ENCODE measurements around the gene TBC1D17. TPM values are rescaled to one million over a fixed set of nuclear protein-coding genes. Genes with fewer than 3 reads are reported as not detected.

Gene TBC1D17
- total and polyA plus RNA-seq, 5 experiments from 2014 or later = 8.1 to 94.0 (median 17.7) TPM

GRCh38 chr19:49873129-49873521 is 4.4 kb upstream of the TBC1D17 start:
- Mint-ChIP-seq H3K36me3 (peaks cover 0 to 6% (median 0%) of the 10 kb centered on the region in 3 donors), H3K9me3 (peaks cover 0 to 2% (median 0%) of the 10 kb centered on the region in 9 donors), H3K4me1 (peaks cover 12 to 36% (median 27%) of the 10 kb centered on the region in 4 donors), H3K4me3 (no peak overlapping the region), H3K27ac (no peak overlapping the region), H3K27me3 (no peaks in the 10 kb centered on the region)
- ATAC-seq = no peak
- no peak for DNase-seq
- POLR2A ChIA-PET = no interaction called here

- Mint-ChIP-seq H3K4me1 (peaks cover 15 to 36% (median 29%) of the 10 kb centered on the region in 4 donors), H3K9me3 (no peaks in the 10 kb centered on the region), H3K4me3 (peak overlapping the region in 3 of 10 donors; percentile 33 to 87 (median 36)), H3K27ac (peak overlapping the region in 2 of 10 donors; percentile 17 to 64), H3K36me3 (peaks cover 0 to 7% (median 0%) of the 10 kb centered on the region in 3 donors), H3K27me3 (no peaks in the 10 kb centered on the region)
- no peak for DNase-seq
- POLR2A ChIA-PET = interaction anchor here (0.5 to 5.2 kb wide), 4 partner anchors 9 to 1549 kb away, joined by 3 to 53 read pairs (median 4); partner anchors contain the start of gene PTOV1
- no peak for ATAC-seq
Measured at GRCh38 chr19:49873834-49874233, 3.7 kb upstream of the TBC1D17 start.

- no peak for ATAC-seq
- no peaks in the 10 kb centered on the region for H3K27me3 Mint-ChIP-seq
- POLR2A ChIA-PET = interaction anchor here (1.1 to 5.2 kb wide), 5 partner anchors 13 to 233 kb away, joined by 3 to 53 read pairs (median 4); partner anchors contain the start of genes PRMT1, PTOV1, RRAS and SCAF1
- no peak for DNase-seq
- peak overlapping the region in 6 of 10 donors; percentile 28 to 87 (median 56) for H3K4me3 Mint-ChIP-seq
- no peaks in the 10 kb centered on the region for H3K9me3 Mint-ChIP-seq
- peaks cover 19 to 43% (median 34%) of the 10 kb centered on the region in 4 donors for H3K4me1 Mint-ChIP-seq
- peaks cover 0 to 11% (median 0%) of the 10 kb centered on the region in 3 donors for H3K36me3 Mint-ChIP-seq
- peak overlapping the region in 6 of 10 donors; percentile 63 to 88 (median 80) for H3K27ac Mint-ChIP-seq
Measured at GRCh38 chr19:49874503-49875157, 2.9 kb upstream of the TBC1D17 start.

DNA sequence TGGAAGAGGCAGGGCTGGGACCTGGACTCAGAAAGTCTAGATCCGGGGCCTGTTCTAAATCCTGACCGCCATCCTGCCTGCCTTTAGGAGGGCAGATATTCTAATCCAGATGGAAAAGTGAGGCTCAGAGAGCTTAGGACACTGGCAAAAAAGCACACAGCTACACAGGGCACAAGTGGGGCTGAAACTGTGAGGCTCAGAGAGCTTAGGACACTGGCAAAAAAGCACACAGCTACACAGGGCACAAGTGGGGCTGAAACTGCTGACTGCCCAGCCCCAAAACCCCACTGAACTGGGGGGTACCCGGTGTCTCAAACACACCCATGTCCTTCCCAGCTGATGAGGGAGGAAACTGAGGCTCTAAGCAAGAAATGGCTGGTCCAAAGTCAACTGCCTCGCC is 2.3 kb upstream of the TBC1D17 start:
- DNase-seq (no peak), ATAC-seq (no peak)
- Mint-ChIP-seq H3K4me3 (peak overlapping the region in 3 of 10 donors; percentile 26 to 87 (median 69)), H3K4me1 (peaks cover 18 to 43% (median 32%) of the 10 kb centered on the region in 4 donors), H3K27me3 (no peaks in the 10 kb centered on the region), H3K36me3 (peaks cover 0 to 15% (median 0%) of the 10 kb centered on the region in 3 donors), H3K9me3 (no peaks in the 10 kb centered on the region), H3K27ac (peak overlapping the region in 5 of 10 donors; percentile 63 to 82 (median 78))
- POLR2A ChIA-PET = interaction anchor here (0.5 to 5.2 kb wide), 11 partner anchors 7 to 483 kb away, joined by 3 to 62 read pairs (median 16); partner anchors contain the start of genes AP2A1, MED25, PNKP and PRMT1

DNA sequence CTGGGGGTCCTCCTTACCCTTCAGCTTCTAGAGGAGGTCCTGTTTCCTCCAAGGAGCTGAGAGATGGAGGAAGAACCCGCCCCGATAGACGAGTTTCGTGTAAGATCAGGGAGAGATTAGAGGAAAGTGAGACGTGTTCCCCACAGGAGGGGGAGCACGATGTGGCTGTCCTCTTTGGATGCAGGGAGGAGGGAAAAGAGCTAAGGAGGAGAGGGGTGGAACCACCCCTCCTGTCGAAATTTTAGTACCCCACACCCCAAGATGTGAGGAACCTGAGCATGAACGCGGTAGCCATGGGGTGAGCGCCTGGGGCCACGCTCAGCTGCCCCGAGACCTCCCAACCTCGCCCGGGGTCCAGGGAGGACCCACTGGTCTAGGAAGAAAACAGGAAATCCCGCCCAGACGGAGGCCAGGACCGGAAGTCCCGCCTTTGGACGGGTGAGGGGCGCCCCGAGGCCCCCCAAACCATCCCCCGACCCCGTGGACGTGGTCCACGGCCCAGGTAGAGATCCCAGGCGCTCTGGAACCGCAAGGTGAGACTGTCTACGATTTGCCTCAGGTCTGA is 1.6 kb upstream of the TBC1D17 start:
- peaks cover 0 to 20% (median 0%) of the 10 kb centered on the region in 3 donors for H3K36me3 Mint-ChIP-seq
- peaks cover 19 to 39% (median 28%) of the 10 kb centered on the region in 4 donors for H3K4me1 Mint-ChIP-seq
- H3K9me3 Mint-ChIP-seq = no peaks in the 10 kb centered on the region
- POLR2A ChIA-PET = interaction anchor here (0.5 to 5.2 kb wide), 20 partner anchors 8 to 1512 kb away, joined by 3 to 62 read pairs (median 6); partner anchors contain the start of genes AP2A1, ATF5, FUZ and MED25
- ATAC-seq (no peak), DNase-seq (peak in 5 of 10 donors; percentile 30 to 84 (median 50))
- H3K27me3 Mint-ChIP-seq = no peaks in the 10 kb centered on the region
- H3K27ac Mint-ChIP-seq = no peak overlapping the region
- no peak overlapping the region for H3K4me3 Mint-ChIP-seq

DNA sequence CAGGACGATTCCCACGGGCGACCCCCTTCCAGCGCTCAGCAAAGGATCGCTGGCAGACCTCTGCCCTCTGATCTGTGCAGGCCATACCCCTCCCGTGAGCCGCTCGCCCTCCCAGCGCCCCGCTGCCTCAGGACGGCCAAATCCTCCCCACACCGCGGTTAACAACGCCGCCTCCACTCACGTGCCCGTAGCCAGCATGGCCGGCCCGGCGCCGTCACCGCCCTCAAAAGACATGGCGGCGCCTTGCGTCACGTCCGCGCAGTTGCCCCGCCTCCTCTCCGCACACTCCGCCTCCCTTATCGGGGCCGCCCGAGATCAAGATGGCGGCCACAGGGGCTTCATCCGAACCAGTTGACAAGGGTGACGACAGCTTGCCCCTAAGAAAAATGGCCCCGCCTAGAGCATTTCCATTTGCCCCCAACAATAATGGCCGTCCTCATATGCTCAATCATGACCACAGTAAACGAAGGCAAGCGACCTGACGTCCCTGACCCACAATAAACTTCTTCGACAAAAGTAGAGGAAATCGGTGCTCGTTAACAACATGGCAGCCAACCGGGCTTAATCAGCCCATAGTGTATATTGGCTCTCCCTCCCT is 981 bp upstream of the TBC1D17 start:
- H3K4me3 Mint-ChIP-seq = no peak overlapping the region
- DNase-seq (peak in 9 of 10 donors; percentile 94 to 99 (median 97)), ATAC-seq (peak; percentile 60 to 68)
- H3K27me3 Mint-ChIP-seq = no peaks in the 10 kb centered on the region
- H3K9me3 Mint-ChIP-seq = no peaks in the 10 kb centered on the region
- H3K36me3 Mint-ChIP-seq = peaks cover 0 to 23% (median 0%) of the 10 kb centered on the region in 3 donors
- peaks cover 19 to 39% (median 27%) of the 10 kb centered on the region in 4 donors for H3K4me1 Mint-ChIP-seq
- POLR2A ChIA-PET = interaction anchor here (0.5 to 5.2 kb wide), 31 partner anchors 9 to 1513 kb away, joined by 3 to 62 read pairs (median 5); partner anchors contain the start of genes AP2A1, ATF5, FUZ and IL4I1
- no peak overlapping the region for H3K27ac Mint-ChIP-seq

GRCh38 chr19:49877879-49878743 is 609 bp downstream of the TBC1D17 start:
- no peak overlapping the region for H3K27ac Mint-ChIP-seq
- peaks cover 0 to 35% (median under 1%) of the 10 kb centered on the region in 3 donors for H3K36me3 Mint-ChIP-seq
- H3K9me3 Mint-ChIP-seq = no peaks in the 10 kb centered on the region
- no peak overlapping the region for H3K4me3 Mint-ChIP-seq
- peaks cover 15 to 33% (median 21%) of the 10 kb centered on the region in 4 donors for H3K4me1 Mint-ChIP-seq
- DNase-seq (peak in 9 of 10 donors; percentile 96 to 99 (median 98)), ATAC-seq (peak; percentile 61 to 67)
- POLR2A ChIA-PET = interaction anchor here (1.0 to 5.2 kb wide), 19 partner anchors 8 to 311 kb away, joined by 3 to 62 read pairs (median 5); partner anchors contain the start of genes ATF5, FUZ, IL4I1 and IRF3
- no peaks in the 10 kb centered on the region for H3K27me3 Mint-ChIP-seq

DNA sequence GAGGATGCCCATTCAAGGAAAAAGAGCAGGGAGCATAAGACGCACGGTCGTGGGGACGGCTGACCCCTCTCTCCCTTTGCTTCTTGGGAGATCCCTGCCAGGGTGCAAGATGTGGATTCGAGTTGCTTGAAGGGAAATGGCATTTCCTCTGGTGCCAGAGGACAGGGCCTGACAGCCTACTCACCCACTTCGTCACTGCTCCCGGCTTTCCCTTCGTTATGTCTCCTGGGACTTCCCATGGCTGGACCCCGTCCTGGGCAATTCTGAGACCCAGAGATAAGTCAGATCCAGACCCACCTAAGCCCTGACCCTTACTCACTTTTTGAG is 1.2 kb downstream of the TBC1D17 start:
- no peak for ATAC-seq
- DNase-seq = no peak
- peaks cover 15 to 31% (median 21%) of the 10 kb centered on the region in 4 donors for H3K4me1 Mint-ChIP-seq
- POLR2A ChIA-PET = interaction anchor here (1.0 to 1.2 kb wide), 3 partner anchors 11 to 51 kb away, joined by 3 to 4 read pairs (median 4); partner anchors contain the start of genes PNKP and PTOV1
- peaks cover 0 to 41% (median 5%) of the 10 kb centered on the region in 3 donors for H3K36me3 Mint-ChIP-seq
- no peaks in the 10 kb centered on the region for H3K9me3 Mint-ChIP-seq
- H3K4me3 Mint-ChIP-seq = peak overlapping the region in 2 of 10 donors; percentile 4 to 56
- H3K27ac Mint-ChIP-seq = peak overlapping the region in 1 of 10 donors; percentile 48
- no peaks in the 10 kb centered on the region for H3K27me3 Mint-ChIP-seq

DNA sequence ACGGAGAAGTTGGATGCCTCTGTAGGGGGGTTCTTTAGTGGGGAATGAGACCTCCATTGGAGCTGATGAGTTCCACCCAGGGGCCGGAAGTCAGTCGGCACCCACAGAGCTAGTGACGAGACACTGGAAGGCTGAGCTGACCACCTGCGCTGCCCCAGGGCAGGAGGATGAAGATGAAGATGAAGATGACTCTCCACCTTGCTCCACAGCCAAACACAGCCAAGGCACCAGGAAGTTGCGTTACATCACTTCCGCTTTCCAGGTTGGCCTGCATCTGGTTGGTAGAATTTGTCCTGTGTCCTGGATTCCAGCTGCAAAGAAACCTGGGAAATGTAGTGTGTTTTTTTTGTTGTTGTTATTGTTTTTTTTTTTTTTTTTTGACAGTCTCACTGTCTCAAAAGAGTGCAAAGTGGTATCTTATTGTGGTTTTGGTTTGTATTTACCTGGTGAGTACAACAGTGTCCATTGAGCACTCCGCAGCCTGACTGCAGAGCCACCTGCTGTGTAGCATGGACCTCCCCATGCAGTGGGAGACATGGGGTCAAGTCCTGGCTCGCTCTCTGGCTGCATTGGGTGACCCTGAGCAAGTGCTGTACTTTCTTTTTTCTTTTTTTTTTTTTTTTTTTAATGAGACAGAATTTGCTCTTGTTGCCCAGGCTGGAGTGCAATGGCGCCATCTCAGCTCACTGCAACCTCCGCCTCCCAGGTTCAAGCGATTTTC is 1.9 kb downstream of the TBC1D17 start:
- POLR2A ChIA-PET = interaction anchor here (0.6 to 1.2 kb wide), 6 partner anchors 8 to 161 kb away, joined by 3 to 4 read pairs (median 4); partner anchors contain the start of genes PNKP and PTOV1
- Mint-ChIP-seq H3K36me3 (peaks cover 0 to 41% (median 6%) of the 10 kb centered on the region in 3 donors), H3K4me1 (peaks cover 15 to 31% (median 21%) of the 10 kb centered on the region in 4 donors), H3K27ac (peak overlapping the region in 3 of 10 donors; percentile 48 to 73 (median 50)), H3K4me3 (peak overlapping the region in 2 of 10 donors; percentile 7 to 44), H3K27me3 (no peaks in the 10 kb centered on the region), H3K9me3 (no peaks in the 10 kb centered on the region)
- ATAC-seq = no peak
- DNase-seq = no peak

DNA sequence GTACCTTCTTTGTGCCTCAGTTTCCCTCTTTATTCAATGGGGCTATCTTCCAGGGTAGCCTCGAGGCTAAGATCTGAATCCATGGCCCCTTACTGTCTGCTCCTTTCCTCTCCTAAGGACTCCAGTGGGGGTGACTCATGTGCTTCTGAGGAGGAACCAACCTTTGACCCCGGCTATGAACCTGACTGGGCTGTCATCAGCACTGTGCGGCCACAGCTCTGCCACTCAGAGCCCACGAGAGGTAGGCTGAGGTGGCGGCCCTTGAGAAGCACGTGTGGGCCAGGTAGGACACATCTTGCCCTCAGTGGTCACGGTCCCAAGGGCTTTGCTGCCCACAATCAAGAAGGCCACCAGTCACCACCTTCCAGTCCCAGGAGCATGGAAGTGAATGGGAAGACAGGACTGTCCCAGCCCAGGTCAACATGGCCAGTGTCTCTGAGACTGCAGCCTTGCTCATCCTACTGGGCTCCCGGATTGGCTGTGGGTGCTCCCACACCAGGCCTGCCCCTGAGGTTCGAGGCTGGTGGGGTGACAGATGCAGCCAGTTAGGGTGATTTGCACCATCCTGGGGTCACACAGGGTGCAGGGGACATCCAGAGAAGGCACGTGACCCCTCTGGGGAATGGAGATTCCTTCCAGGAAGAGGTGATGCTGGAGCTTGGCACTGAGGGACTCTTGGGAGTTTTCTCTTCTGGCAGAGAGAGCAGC is 2.8 kb downstream of the TBC1D17 start:
- H3K4me3 Mint-ChIP-seq = peak overlapping the region in 1 of 10 donors; percentile 14
- DNase-seq = no peak
- peaks cover 0 to 49% (median 9%) of the 10 kb centered on the region in 3 donors for H3K36me3 Mint-ChIP-seq
- H3K27ac Mint-ChIP-seq = no peak overlapping the region
- ATAC-seq = no peak
- no peaks in the 10 kb centered on the region for H3K27me3 Mint-ChIP-seq
- POLR2A ChIA-PET = interaction anchor here (1.2 kb wide), 1 partner anchor 162 kb away, joined by 4 read pairs; no protein-coding TSS in a partner anchor
- H3K4me1 Mint-ChIP-seq = peaks cover 15 to 26% (median 20%) of the 10 kb centered on the region in 4 donors
- no peaks in the 10 kb centered on the region for H3K9me3 Mint-ChIP-seq

Data from naive thymus-derived CD8-positive, alpha-beta T cell (primary cell).